ENCODE measurements around the gene MT1HL1.
"Not testable (repeated sequence)": the region's sequence is repeated elsewhere in the genome, so short reads cannot be mapped to it uniquely, and the experiment has no call there.

Gene MT1HL1

GRCh38 chr1:237016626-237017025, 12.4 kb upstream of the MT1HL1 start:
- no peak for DNase-seq (ENCODE audit: low read depth)

DNA sequence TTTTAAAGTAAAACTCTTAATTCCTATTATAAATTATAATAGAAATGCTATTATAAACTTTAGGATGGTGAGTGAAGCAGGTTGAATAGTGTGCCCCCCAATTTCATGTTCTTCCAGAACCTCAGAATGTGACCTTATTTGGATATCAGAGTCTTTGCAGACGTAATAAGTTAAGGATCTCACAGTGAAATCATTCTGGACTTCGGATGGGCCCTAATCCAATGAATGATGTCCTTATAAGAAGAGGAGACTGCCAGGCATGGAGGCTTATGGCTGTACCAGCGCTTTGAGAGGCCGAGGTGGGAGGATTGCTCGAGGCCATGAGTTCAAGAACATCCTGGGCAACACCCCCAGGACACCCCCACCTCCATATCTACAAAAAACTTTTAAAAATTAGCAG, 9.4 kb upstream of the MT1HL1 start:
- DNase-seq (ENCODE audit: low read depth) = no peak

GRCh38 chr1:237012788-237013383, 8.6 kb upstream of the MT1HL1 start:
- no peak for DNase-seq (ENCODE audit: low read depth)

DNA sequence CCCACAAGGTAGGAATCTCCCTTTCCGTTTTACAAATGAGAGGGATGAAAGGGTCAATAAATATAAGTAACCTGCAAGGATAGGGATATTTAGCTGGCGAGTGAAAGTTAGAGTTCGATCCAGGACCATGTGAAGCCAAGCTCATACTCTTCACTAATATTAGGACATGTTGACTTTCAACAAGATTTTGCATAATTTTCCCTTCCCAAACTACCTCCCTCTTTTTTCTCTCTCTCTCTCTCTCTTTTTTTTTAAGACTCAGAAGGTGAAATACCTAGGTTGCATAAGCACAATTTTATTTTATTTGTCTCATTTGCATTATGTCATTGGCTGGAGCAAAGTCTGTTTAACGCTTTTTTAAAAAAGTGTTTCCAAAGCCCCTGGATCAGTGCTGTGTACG, 8.1 kb upstream of the MT1HL1 start:
- no peak for DNase-seq (ENCODE audit: low read depth)

DNA sequence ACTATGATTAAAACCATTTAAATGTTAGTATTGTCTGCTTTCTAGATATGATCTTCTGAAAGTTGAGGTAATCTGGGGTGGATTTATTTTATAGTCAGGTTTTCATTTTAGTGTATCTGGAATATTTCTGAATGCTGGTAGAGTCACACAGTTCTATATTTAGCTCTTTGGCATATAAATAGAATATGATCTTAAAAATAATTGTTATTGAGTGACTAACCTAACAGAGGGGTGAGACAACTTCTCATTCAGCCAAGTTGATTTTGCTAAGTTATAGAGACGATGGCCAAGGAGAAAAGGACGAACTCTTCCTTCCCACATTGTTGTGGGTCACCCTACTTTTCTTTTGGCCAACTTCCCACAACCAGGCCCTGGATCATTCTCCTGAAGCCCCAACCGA, 7.2 kb upstream of the MT1HL1 start:
- no peak for DNase-seq (ENCODE audit: low read depth)

- DNase-seq (ENCODE audit: low read depth) = no peak
Observed at GRCh38 chr1:237009611-237010010, 5.4 kb upstream of the MT1HL1 start.

DNA sequence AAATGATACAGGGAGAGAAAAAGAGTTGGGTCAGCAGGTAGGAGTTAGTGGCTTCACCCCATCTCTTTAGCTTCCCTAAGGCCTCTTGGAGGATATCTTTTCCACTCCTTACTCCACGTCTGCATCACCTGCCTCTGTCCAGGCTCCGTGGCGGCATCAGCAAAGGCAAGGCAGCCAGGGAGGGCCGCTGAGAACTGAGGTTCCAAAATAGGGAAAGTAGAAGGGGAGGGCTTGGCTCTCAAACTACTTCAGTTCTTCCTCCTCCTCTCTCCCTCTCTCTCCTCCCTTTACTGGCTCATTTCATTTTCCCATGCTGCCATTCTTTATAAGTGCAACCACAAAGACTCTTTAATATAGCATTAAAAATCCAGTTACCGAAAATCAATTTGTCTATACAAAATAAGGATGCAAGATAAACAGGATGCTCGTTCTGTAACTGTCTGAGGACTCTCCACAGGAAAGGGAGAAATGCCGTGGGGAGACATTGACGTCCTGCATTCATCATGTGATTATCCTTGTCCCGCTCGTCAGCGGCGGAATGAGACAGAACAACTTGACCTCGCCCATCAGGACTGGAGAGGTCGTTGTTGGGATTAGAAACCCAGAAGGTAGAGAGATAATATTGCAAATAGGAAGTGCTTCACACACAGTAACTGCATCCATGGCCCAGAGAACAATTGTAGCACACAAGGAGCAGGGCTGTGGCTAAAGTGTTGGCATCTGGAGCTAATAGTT, 3.1 kb upstream of the MT1HL1 start:
- no peak for DNase-seq (ENCODE audit: low read depth)

GRCh38 chr1:237005674-237006073, 1.4 kb upstream of the MT1HL1 start:
- no peak for DNase-seq (ENCODE audit: low read depth)

DNA sequence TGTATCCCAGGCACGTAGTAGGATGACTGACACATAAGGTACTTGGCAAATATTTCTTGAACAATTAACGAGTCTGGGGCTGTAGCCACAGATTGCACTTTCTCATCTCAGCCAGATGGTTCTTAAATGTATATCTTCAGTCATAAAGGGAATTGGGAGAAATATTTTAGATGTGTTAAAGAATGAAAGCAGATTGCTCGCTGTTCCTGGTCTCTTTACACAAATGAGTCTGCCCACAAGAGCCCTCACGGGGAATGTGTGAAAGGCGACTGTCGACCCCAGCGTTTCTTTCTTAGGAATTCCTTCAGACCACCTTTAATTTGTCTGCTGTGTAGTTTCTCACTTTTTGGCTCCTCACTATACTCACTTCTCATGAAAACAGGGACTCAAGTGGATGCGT, 725 bp downstream of the MT1HL1 start:
- DNase-seq (ENCODE audit: low read depth) = no peak

GRCh38 chr1:237000191-237000590, 4.0 kb downstream of the MT1HL1 start:
- DNase-seq (ENCODE audit: low read depth) = no peak

- DNase-seq (ENCODE audit: low read depth) = no peak
Observed at GRCh38 chr1:236998546-236998945, 5.7 kb downstream of the MT1HL1 start.

- no peak for DNase-seq (ENCODE audit: low read depth)
Observed at GRCh38 chr1:236997882-236998281, 6.4 kb downstream of the MT1HL1 start.

DNA sequence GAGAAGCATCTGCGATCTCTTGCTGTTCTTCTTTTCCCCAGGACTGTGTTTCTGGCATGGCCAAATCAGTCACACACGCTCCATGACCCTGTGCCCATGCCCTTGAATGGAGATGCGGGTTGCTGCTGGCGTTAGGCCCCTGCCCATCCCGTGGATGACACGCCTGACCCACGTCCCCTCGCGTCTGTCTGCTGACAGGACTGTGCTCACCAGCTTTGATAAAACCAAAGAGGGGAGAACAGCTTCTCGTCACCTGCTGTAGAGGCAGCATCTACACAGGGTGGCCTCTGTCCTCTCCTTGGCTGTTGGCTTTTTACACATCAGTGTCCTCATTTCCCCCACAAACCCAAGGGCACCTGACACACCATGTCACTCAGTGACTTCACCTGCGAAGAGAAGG, 6.9 kb downstream of the MT1HL1 start:
- no peak for DNase-seq (ENCODE audit: low read depth)

GRCh38 chr1:236994450-236994849, 9.8 kb downstream of the MT1HL1 start:
- no peak for DNase-seq (ENCODE audit: low read depth)

DNA sequence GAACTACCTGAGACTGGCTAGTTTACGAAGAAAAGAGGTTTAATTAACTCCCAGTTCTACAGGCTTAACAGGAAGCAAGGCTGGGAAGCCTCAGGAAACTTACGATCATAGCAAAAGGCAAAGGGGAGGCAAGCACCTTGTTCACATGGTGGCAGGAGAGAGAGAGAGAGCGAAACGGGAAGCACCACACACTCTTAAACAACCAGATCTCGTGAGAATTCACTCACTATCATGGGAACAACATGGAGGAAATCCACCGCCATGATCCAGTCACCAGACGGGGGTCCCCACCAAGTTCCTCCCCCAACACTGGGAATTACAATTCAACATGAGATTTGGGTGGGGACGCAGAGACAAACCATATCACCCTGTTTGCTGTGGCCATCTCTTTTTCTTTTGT, 11.8 kb downstream of the MT1HL1 start:
- DNase-seq (ENCODE audit: low read depth) = no peak

DNA sequence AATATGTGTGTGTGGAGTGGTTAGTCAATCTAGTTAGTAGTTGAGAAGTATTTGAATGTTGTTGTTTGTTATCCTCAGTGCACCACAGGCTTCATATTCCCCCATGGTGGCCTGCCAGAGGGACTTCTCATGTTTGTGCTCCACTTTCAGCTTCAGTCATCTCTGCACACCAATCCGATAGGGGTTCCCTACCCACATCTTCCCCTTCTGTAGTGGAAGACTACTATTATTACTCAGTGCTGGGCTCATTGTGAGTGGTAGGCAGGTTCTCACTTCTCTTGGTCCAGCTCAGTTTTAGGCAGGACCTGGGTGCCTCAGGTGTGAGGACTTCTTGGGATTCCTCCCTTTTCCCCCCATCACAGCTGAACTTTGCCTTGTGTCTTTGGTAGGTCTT, 14.2 kb downstream of the MT1HL1 start:
- no peak for DNase-seq (ENCODE audit: low read depth)

- DNase-seq (ENCODE audit: low read depth) = no peak
Observed at GRCh38 chr1:236989290-236990051, 14.8 kb downstream of the MT1HL1 start.

DNA sequence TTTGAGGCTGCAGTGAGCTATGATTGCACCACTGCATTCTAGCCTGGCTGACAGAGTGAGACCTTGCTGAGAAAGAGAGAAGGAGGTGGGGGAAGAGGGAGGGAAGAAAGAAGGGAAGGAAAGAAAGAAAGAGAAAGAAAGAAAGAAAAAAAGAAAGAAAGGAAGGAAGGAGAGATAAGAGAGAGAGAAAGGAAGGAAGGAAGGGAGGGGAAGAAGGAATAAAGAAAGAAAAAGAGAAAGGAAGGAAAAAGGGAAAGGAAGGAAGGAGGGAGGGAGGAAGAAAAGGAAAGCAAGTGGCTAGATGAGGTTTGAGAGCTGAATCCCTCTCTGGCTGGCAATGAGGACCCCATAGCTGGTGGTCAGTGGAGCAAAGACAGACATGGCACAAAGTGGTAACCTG, 20.4 kb downstream of the MT1HL1 start:
- DNase-seq (ENCODE audit: low read depth) = no peak

DNA sequence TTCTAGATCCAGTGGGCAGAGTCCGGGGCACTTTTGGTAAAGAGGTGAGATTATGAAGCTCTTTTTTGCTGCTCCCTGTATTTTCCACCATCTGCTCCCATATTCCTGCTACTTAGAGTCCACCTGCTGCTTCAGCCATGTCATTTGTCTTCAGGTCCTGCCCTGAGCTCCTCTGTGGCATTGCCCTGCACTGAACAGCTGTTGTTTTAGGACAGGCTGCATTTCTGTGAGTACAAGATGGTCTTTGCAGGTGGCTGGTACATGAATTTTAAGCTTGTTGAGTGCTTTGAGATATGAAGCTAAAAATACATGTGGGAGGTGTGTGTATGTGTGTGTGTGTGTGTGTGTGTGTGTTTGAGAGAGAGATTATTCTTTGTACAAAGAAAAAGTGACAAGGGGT, 21.9 kb downstream of the MT1HL1 start:
- no peak for DNase-seq (ENCODE audit: low read depth)

DNA sequence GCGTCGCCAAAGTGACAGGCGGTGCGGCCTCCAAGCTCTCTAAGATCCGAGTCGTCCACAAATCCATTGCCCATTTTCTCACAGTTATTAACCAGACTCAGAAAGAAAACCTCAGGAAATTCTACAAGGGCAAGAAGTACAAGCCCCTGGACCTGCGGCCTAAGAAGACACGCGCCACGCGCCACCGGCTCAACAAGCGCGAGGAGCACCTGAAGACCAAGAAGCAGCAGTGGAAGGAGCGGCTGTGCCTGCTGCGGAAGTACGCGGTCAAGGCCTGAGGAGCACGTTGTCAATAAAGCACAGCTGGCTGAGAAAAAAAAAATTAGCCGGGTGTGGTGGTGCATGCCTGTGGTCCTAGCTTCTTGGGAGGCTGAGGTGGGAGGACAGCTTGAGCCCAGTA, 22.8 kb downstream of the MT1HL1 start:
- DNase-seq (ENCODE audit: low read depth) = not testable (repeated sequence)

DNA sequence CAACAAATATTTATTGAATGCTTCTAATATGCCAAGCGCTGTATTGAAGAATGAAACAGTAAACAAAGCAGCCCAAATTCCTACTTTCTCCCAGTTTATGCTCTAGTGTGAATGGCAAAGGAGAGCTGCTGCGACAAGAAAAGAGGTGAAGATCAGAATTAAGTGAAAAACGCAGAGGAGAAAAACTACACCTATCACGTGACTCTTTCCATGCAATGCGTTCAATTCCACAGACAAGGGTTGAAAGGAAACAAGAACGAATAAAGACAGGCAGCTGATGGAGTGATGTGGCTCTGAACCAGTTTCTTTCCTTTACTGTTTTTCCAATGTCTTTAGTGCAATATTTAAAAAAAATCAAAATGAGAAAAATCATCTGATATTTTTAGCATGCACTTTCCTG, 23.6 kb downstream of the MT1HL1 start:
- no peak for DNase-seq (ENCODE audit: low read depth)

DNA sequence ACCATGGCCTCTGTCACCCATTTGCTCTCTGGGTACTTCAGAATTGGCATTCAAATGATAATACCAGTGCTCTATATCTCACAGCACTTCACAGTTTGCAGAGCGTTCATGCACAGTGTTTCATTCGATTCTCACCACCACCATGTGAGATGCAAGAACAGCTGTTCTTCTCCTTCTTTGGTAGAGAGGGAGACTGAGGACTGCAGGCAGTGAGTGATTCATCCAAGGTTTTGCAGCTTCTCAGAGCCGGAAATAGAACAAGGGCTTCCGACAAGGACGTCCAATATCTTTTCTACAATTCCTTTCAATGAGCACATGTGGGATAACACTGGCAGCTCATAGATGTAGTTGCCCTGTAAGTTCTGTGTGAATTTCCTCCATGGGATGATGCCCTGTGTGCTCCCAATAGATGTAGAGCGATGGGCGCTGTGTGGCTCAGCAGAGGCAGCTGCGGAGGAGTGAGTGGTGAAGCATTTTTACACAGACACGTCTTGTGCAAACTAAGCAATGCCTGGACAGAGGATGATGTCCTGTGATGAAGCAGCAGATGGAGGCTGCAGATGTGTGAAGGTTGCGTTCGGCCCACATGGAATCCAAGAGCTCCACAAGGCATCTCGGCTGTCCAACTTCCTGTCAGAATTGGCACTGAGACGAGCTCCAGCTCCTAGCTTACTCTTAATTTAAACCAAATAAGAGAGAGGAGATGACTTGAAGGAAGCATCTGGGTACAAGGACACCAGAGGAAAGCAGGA, 24.9 kb downstream of the MT1HL1 start:
- DNase-seq (ENCODE audit: low read depth) = no peak

DNA sequence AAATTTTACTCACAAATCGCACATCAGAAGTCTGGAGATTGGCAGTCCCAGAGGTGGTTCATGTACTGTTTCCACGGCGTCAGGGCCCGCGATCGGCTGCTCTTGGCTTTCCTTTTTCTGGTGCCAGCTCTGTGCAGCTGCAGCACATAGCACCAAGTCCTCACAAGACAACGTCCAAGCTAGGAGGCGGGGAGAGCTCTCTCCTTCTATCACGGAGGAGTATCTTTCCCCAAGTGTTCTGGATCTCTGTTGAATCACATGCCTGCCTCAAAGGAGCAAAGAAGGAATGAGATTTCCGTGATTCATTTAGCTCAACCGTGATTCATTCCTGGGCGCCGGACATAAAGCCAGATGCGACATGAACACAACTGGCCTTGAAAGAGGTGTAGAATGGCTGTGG, 25.5 kb downstream of the MT1HL1 start:
- DNase-seq (ENCODE audit: low read depth) = no peak

Measured in EH (cell line).